Measurements from ENCODE around the gene VTN.

GRCh38 chr17:28370744-28371103 is 617 bp upstream of the VTN start:
- TF ChIP-seq, protein P1, sequence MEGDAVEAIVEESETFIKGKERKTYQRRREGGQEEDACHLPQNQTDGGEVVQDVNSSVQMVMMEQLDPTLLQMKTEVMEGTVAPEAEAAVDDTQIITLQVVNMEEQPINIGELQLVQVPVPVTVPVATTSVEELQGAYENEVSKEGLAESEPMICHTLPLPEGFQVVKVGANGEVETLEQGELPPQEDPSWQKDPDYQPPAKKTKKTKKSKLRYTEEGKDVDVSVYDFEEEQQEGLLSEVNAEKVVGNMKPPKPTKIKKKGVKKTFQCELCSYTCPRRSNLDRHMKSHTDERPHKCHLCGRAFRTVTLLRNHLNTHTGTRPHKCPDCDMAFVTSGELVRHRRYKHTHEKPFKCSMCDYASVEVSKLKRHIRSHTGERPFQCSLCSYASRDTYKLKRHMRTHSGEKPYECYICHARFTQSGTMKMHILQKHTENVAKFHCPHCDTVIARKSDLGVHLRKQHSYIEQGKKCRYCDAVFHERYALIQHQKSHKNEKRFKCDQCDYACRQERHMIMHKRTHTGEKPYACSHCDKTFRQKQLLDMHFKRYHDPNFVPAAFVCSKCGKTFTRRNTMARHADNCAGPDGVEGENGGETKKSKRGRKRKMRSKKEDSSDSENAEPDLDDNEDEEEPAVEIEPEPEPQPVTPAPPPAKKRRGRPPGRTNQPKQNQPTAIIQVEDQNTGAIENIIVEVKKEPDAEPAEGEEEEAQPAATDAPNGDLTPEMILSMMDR (IDR thresholded peaks at IDR 0.05): no peak
- TF ChIP-seq EZH2 (IDR thresholded peaks at IDR 0.05; ENCODE audit: borderline replicate concordance, insufficient read depth, low read depth, low read length, poor library complexity, severe bottlenecking): no peak
